Inflammatory macrophage treated with lipopolysaccharide for 4 hours (primary cell): ENCODE measurements around the gene ACSF3.
"Not testable (repeated sequence)": the region's sequence is repeated elsewhere in the genome, so short reads cannot be mapped to it uniquely, and the experiment has no call there.

Experiments
- DNase-seq: peaks from one replicate; pipeline ENCODE4 v3.0.0-alpha.2; 2020

The ACSF3 gene

GRCh38 chr16:89165681-89165979 lies 72.0 kb downstream of the ACSF3 start:
- DNase-seq = not testable (repeated sequence)

- DNase-seq = no peak
Measured at GRCh38 chr16:89166696-89167424, 73.2 kb downstream of the ACSF3 start.

GRCh38 chr16:89167425-89167941 lies 73.8 kb downstream of the ACSF3 start:
- DNase-seq = peak; percentile 72

GRCh38 chr16:89168381-89169189 lies 74.9 kb downstream of the ACSF3 start:
- DNase-seq = no peak

GRCh38 chr16:89169778-89170177 lies 76.1 kb downstream of the ACSF3 start:
- no peak for DNase-seq

- no peak for DNase-seq
Measured at GRCh38 chr16:89170346-89171215, 76.9 kb downstream of the ACSF3 start.

GRCh38 chr16:89171216-89172170 lies 77.8 kb downstream of the ACSF3 start, which contains the start of gene CDH15:
CDH15 (plus strand) TSS chr16:89171748; CDS start chr16:89171832, 84 bp downstream.
- peak; percentile 91 for DNase-seq

GRCh38 chr16:89172171-89172527 lies 78.5 kb downstream of the ACSF3 start:
- DNase-seq = no peak

GRCh38 chr16:89172528-89173173 lies 79.0 kb downstream of the ACSF3 start:
- DNase-seq = no peak

- DNase-seq = no peak
Measured at GRCh38 chr16:89173174-89173921, 79.7 kb downstream of the ACSF3 start.

GRCh38 chr16:89174055-89174827 lies 80.6 kb downstream of the ACSF3 start:
- DNase-seq = no peak

- DNase-seq = no peak
Measured at GRCh38 chr16:89174877-89175276, 81.2 kb downstream of the ACSF3 start.

- no peak for DNase-seq
Measured at GRCh38 chr16:89175280-89176146, 81.9 kb downstream of the ACSF3 start.

- no peak for DNase-seq
Measured at GRCh38 chr16:89176147-89176690, 82.6 kb downstream of the ACSF3 start.

- no peak for DNase-seq
Measured at GRCh38 chr16:89176717-89177116, 83.1 kb downstream of the ACSF3 start.

- no peak for DNase-seq
Measured at GRCh38 chr16:89177501-89177900, 83.8 kb downstream of the ACSF3 start.

GRCh38 chr16:89178453-89179147 lies 84.9 kb downstream of the ACSF3 start:
- no peak for DNase-seq

- no peak for DNase-seq
Measured at GRCh38 chr16:89179148-89179484, 85.5 kb downstream of the ACSF3 start.
